Measurements from ENCODE around the gene BPIFA3. TPM values are rescaled to one million over a fixed set of nuclear protein-coding genes. Genes with fewer than 3 reads are reported as not detected.

BPIFA3 gene
- total and polyA plus RNA-seq, 2 of the 8 experiments (the other 6 are each of a cell fraction or from before 2014, with no cell fraction given) = not detected

- TF ChIP-seq POLR2A (IDR thresholded peaks at IDR 0.05; ENCODE audit: control extremely low read depth in 1 of 2, low read depth in 2 of 2, low read length in 2 of 2) (no peak), E2F6 (IDR thresholded peaks at IDR 0.05) (no peak), KDM4A (IDR thresholded peaks at IDR 0.05; ENCODE audit: low read depth, low read length, severe bottlenecking) (no peak), CHD7 (IDR thresholded peaks at IDR 0.05; ENCODE audit: insufficient replicate concordance, low read length) (no peak), NANOG (IDR thresholded peaks at IDR 0.05; ENCODE audit: insufficient read depth, low read depth, low read length, poor library complexity, severe bottlenecking) (no peak), TAF1 (IDR thresholded peaks at IDR 0.05; ENCODE audit: low read depth, low read length) (no peak), YY1 (IDR thresholded peaks at IDR 0.05; ENCODE audit: low read depth, low read length) (no peak), RXRA (IDR thresholded peaks at IDR 0.05; ENCODE audit: insufficient read depth, low read depth, low read length) (no peak)
These were observed 14.7 kb upstream of the BPIFA3 start (continued) for GRCh38 chr20:33202451-33202850.

Data from H1 (cell line).